NCI-H2227 (cell line): ENCODE measurements around the gene NCKAP5.

Source experiments
- DNase-seq: peaks from one replicate; lab custom pipeline; 2025; ENCODE audit not compliant: unreplicated experiment; lab: John Stamatoyannopoulos, UW

Gene NCKAP5

GRCh38 chr2:133432778-133433177 is 135.5 kb downstream of the NCKAP5 start:
- DNase-seq, result no peak

DNA sequence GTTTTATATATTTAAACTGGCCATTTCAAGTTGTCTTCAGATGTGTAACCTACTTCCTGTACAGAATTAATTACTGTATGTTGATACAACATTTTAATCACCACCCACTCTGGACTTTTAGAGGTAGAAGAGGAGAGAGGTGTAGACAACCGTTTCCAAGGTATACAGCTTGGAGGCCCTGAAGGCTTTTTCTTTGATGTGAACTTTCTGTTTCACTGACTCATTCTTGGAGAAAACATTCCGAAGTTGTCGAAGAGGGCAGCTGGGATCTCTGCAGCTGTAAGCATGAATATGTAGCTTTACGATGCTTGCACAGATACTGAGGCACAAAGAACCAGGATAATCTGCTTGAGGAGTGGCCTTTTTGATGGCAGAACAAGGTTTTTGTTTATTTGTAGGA is 137.0 kb downstream of the NCKAP5 start:
- no peak for DNase-seq

DNA sequence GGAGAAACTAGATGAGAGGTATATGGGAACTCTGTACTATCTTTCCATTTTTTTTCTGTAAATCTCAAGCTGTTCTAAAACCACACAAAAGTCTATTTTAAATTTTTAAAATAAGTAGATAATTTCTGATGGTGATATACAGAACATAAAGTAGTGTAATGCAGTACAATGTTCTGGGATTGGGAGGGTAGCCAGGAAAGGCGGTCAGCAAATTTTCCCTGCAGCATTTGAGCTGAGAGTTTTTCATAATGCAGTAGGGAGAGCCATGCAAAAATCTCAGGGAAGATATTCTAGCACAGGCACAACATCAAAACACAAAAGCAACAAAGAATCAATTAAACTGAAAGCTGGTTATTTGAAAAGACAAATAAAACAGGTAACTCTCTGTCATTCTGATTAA is 141.5 kb downstream of the NCKAP5 start:
- no peak for DNase-seq

DNA sequence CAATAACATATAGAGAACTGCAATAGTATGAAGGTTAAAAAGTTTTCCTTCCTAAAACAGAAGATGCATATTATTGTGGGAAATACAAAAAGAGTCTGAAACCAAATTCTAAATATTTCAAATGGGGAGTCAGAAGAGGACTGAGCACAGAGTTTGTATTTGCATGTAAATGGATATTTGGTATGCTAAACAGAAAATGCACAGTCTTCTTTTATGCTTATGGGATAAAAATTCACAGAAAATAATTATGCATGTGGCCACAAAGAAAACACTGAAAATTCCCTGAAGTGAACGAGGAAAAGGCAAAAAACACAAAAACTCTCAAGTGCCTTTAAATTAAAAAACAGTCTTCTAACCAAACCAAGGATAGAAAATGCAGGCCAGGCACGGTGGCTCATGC is 142.7 kb downstream of the NCKAP5 start:
- no peak for DNase-seq

GRCh38 chr2:133424876-133425275 is 143.4 kb downstream of the NCKAP5 start:
- DNase-seq, result no peak

DNA sequence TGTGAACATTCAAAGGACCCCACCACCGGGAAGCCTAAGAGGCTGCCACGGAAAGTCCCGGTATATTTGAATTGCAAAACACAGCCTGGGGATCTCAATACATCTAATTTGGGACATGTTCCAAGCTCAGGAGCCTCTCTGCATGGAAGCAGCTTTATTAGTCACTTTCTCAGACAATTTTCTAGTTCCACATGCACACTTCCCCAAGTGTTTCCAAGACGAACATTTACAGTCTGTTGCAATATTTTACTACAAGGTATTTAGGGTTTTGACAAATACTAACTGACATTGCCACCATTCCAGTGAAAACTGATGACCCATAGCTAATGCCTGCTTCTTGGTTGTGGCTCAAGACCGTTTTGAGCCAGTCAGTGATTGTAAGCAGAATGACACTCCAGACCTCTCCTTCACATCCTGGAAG is 145.3 kb downstream of the NCKAP5 start:
- no peak for DNase-seq

- DNase-seq, result peak; percentile 62
Measured at GRCh38 chr2:133421516-133422324, 146.5 kb downstream of the NCKAP5 start.

- no peak for DNase-seq
Measured at GRCh38 chr2:133420788-133421187, 147.5 kb downstream of the NCKAP5 start.

- DNase-seq, result no peak
Measured at GRCh38 chr2:133418671-133419070, 149.6 kb downstream of the NCKAP5 start.

GRCh38 chr2:133418021-133418420 is 150.2 kb downstream of the NCKAP5 start:
- peak; percentile 30 for DNase-seq

- peak; percentile 30 for DNase-seq
Measured at GRCh38 chr2:133417415-133417814, 150.8 kb downstream of the NCKAP5 start.

- no peak for DNase-seq
Measured at GRCh38 chr2:133416736-133417135, 151.5 kb downstream of the NCKAP5 start.

DNA sequence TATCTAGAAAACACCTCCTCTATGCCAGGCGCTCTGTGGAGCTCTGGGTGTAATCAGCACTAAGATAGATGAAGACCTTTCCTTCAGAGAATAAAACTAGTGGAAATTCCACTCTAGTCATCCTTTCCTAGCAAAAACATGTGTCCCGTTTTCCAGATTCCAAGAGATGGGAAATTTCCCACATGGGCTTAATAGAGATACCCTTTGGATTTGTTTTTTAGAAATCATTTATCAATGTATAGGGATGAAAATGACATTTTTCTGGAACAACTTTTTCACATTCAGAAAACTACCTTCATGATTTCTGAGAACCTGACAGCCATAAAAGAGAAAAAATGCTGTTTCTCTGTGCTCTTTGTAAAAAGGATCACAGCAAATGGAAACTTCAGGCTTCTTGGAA is 152.1 kb downstream of the NCKAP5 start:
- no peak for DNase-seq

GRCh38 chr2:133415210-133415876 is 152.9 kb downstream of the NCKAP5 start:
- DNase-seq, result no peak

GRCh38 chr2:133414486-133415209 is 153.6 kb downstream of the NCKAP5 start:
- DNase-seq, result no peak

DNA sequence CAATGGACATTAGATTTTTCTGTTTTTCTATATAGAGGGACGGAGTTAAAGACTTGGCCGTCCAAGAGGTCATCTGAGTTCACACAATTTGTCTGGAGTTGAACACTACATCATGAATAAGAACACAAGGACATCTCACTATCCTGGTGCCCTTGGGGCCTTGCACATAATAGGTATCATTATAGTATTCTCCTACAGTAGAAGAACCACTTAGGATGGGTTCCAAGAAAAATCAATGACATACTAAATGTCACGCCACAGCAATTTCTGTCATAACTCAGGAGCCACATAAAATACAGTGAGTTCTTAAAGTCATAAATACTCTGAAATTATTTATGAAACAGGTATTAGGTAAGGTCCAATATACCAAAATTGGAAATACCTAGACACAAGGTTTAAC is 154.4 kb downstream of the NCKAP5 start:
- DNase-seq, result peak; percentile 49

- DNase-seq, result no peak
Measured at GRCh38 chr2:133412694-133413093, 155.6 kb downstream of the NCKAP5 start.

DNA sequence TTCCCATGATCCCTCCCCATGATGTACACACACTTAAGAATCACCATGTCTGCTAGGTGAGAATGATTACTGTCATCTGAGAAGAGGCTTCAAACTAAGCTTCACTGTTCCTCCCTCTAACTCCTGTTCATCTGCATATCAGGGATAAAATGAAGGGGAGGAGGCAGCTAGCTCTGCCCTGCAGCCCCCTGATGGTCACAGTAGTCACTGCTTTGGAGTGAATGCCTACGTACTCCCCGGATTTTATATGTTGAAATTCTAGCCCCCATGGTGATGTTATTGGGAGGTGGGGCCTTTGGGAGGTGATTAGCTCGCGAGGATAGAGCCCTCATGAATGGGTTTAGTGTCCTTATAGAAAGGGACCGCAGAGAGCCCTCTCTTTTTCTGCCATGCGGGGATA is 156.4 kb downstream of the NCKAP5 start:
- DNase-seq, result no peak

GRCh38 chr2:133411101-133411500 is 157.2 kb downstream of the NCKAP5 start:
- no peak for DNase-seq

DNA sequence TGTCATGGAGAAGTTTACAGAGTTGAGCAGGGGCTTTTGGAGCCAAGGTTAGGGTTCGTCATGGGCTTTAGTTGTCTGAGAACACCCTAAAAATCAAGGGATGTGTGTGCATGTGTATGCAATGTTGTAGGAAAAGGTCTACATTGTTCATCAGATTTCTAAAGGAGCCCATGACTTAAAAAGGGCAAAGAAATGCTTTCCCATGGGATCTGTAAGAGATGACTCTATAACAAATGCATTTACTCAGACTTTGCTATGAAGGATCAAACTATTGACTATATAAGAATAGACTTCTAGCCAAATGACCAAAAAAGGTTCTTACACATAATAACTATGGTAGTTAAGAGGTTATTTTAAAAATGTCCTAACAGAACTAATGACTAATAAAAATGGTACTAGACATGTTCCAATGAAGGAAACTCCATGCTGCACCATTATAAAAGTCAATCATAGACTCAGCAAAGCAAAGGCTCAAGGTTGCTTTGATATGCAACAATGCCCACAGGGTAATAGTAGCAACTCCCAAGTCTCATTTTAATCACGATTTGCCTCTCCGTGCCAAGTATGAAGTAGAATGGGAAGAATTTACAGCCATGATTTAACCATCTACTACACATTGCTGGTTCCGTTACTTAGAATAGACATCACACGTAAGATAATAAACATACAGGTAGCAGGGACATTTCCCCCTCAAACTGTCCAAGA is 158.5 kb downstream of the NCKAP5 start:
- no peak for DNase-seq

DNA sequence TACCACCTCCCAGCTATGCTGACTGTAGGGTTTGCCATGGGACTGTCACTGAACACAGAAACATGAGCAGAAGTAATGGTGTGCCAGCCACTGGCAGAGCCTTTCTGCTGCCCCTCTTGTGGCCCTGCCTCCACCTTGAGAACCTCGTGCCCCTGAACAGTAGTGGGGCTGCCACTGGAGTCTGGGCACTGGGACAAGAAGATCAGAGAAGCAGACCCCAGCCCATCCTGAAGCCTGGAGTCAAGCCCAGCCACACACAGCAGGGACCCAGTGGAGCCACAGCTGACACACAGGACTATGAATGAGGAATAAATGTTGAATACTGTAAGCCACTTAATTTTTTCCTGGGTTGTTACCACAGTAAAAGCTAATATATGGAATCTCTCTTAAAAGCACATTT is 159.6 kb downstream of the NCKAP5 start:
- no peak for DNase-seq
